GM19328 (cell line): ENCODE results near the gene ANXA2.
"Not testable (repeated sequence)": the region's sequence is repeated elsewhere in the genome, so short reads cannot be mapped to it uniquely, and the experiment has no call there.

ENCODE experiments used
- ATAC-seq: cut with Tn5 transposase; IDR thresholded peaks from one replicate; pipeline ENCODE4 v1.9.1; 2021; ENCODE audit warnings: mild to moderate bottlenecking, moderate library complexity; ENCODE audit not compliant: unreplicated experiment

The ANXA2 gene

GRCh38 chr15:60411774-60412425 is 14.1 kb upstream of the ANXA2 start:
- ATAC-seq: no peak

- ATAC-seq: not testable (repeated sequence)
Measured at GRCh38 chr15:60410350-60410749, 12.6 kb upstream of the ANXA2 start.

DNA sequence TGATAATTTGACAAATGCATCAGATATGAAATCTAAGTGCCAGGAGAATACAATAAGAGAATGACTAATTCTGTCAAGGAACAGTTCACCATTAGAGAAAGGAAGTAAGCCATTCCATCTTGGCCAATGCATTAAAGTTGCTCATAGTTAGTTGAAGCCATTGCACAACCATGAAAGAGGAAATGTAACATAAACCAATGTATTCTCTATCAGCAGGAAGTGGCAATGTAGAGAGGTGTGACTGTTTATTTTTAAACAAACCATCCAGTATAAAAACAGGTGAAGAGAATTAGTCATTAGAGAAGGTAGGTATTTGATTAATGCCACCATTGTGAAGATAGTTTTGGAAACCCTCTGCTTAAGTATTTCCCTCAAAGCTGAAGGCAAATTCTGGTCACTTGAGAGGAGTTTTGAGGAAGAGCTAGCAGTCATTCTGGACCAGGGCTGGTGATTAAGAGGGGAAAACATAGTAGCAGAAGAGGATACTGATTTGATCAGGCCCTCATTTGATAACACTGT is 10.7 kb upstream of the ANXA2 start:
- ATAC-seq: no peak

GRCh38 chr15:60407415-60407805 is 9.6 kb upstream of the ANXA2 start:
- no peak for ATAC-seq

DNA sequence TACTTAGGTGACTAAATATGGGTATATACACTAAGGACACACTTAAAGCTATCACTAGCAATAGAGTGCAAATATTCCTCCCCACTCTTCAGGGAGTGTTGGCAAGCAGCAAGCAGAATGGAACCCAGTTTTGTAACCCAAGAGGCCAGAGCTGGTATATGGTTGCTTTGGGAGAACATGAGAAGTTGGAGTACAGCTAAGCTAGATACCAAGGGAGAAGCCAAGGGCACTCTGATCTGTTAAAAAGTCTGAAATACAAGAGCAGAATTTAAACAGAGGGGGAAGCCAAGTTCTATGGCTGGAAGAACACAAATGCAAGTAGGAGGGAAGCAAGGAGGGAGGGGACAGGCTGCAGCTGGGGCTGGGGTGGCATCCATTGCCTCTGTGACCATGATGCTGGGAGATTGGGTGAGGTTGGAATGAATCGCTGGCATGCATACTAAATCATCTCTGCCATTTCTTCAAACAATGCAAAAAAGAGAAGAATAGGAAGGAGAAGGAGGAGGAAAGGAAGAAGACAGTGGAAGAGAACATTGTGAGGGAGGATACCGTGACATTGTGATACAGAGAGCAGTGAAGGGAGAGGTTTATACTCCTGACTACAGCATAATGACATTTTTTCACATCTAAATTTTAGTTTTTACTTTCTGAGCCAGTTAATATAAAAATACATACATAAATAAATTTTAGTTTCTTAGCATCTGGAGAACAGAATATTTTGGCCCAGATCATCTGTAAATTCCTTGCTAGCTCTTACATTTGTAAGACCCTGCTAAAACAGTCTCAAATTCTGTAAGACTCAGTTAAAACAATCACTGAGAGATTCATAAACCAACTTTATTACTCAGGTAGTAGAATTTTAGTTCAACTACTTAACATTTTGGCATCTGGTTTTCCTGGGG is 9.0 kb upstream of the ANXA2 start:
- ATAC-seq: no peak

DNA sequence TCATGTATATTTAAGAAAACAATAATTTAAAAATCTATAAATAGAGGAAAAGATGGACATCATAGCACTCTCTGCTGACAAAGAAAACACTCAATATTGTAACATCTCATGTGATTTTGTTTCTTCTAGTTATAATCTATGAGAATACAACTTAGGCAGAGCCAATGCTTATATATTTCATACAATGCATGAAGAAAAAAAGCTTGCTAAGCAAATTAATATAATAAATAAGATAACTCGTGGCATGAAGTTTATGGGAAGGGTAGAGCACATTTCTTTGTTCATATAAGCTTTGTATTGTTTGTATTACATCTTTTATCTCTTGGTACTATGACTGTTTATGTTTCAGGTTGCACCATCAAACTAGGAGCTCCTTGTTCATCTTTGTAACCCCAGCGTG is 7.6 kb upstream of the ANXA2 start:
- no peak for ATAC-seq

- ATAC-seq: not testable (repeated sequence)
Measured at GRCh38 chr15:60404351-60404750, 6.6 kb upstream of the ANXA2 start.

GRCh38 chr15:60400944-60401343 is 3.2 kb upstream of the ANXA2 start:
- no peak for ATAC-seq

DNA sequence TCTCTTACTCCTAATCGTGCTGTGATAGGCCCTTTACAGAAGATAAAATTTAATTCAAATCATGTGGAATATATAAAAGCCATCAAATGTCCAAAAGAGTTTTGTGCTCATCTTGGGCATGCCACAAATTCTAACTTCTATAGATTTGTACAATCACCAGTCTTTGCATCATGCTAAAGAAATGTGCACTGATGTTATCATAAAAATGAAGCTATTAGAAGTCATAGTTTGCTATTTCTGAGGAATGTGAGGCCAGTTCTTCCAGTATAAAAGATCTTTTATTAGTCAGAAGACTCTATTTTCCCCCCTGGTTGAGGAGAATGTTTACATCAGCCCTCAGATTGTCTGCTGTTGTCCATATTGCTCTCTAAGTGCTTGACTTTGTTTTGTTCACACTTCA is 2.1 kb upstream of the ANXA2 start:
- ATAC-seq: no peak

DNA sequence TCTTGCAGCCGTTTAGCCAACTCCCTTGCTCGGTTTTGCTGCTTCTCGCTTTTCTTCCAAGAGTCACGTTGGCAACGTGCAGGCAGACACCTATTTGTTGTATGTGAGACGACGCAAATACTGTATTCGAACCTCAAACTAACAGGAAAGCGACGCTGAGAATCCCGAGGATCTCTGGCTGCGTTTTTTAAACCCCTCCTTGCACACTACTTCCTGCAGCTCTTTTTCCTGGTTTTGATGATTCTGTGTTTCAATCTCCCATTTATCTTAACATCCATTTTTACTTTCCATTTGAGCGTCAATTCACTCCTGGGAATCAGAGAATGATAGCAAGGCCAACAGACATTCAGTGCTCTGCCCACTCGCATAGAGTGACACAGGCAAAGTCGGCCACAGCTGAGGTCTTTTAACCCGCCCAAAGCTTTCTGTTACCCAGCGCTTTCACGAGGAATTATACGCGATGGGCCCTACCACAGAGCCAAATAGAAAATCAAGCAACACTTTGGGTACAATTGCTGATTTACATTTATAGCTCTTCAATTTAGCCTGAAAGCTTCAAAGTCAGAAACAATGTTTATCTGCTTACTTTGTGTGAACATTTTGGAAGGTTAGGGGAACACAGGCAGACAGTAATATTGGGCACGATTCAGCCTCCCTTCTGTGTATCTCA is 1.6 kb upstream of the ANXA2 start:
- no peak for ATAC-seq

- peak; percentile 57 for ATAC-seq
Measured at GRCh38 chr15:60396958-60397771, 621 bp downstream of the ANXA2 start.

- ATAC-seq: no peak
Measured at GRCh38 chr15:60396560-60396957, 1.2 kb downstream of the ANXA2 start.

DNA sequence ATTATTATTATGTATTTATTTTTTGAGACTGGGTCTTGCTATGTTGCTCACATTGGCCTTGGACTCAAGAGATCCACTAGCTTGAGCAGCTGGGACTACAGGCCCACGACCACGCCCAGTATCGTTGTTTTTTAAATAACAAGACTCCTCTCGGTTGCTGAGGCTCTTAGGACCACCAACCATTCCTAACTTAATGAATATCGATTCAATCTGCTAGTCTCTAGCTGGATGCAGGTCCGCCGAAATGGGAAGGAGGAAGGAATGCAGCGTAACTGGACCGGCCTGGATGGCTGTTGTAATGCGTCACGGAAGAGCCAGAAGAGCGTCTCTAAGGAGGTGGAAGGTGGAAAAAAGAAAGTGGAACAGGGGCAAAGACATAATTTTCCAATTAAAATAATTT is 1.7 kb downstream of the ANXA2 start:
- ATAC-seq: no peak

DNA sequence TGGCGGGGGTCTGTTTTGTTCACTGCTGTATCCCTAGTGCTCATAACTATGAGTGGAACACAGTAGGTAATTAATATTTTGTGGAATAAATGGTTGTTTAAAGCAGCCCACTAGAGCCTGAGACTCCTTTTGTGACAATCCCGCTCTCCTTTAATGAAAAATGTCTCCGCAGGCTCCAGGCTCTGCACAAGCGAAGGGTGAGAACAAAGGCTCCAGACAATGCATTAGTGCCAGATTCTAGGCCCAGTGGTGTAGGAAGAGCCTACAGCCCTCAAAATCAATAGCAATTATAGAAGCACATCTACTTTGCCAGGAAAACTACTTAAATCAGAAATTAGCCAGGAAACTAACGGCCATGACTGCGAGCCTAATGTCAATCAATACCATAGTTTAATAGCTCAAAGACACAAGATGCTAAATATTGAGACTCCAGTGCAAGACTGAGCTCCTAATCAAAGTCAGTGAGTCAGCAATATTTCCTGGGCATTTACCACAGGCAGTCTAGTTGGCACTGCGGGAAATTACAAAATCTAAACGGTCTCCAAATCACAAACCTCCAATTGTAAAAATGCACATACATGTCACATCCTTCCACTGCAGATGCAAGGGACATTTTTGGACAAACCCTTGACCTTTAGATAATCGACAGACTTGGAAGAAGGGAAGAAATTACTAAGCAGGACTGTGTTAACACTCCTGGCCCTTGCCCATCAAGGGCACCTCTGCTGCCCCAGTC is 2.3 kb downstream of the ANXA2 start:
- no peak for ATAC-seq

DNA sequence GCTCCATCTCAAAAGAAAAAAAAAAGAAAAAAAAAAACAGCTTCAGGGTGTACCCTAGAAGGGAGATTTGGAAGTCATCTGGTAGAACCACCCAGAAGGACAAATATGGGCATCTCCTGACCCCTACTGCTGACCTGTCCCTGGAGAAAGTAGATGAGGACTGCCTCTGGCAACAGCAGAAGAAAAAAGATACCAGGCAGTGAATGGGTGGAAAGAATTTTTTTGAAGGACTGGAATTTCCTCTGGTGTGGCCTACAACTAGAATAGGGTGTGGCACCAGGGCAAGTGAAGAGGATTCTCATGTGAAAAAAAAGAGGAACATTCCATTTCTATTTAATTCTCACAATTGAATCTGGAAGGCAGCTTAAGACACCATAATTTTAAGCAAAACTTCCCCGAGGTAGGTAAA is 3.1 kb downstream of the ANXA2 start:
- ATAC-seq: no peak

GRCh38 chr15:60392986-60393790 is 4.6 kb downstream of the ANXA2 start:
- no peak for ATAC-seq

GRCh38 chr15:60392601-60392985 is 5.2 kb downstream of the ANXA2 start:
- ATAC-seq: no peak

DNA sequence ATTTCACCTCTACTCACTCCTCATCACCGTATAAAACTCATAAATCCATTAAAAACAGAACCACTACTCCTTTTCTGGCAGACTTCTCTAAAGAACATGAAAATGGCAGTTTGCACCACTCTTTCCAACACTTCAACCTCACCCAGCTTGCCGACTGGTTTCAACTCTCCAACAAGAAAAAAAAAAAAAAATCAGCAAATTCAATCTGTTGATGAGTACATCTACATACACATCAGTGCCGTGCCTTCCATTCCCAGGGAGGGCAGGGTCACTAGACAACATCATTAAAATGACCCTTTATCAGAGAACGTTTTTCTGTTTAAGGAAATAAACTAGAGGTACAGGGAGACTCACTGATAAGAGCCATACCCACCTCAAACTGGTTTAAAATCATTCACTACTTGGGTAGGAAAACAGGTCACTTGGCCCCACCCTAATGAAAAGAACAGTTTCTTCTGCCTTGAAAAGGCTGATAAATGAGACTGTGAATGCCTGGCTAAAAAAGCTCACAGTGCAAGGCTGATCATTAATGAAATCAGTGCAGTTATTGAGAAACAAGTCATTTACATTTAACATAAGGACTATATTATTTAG is 6.0 kb downstream of the ANXA2 start:
- ATAC-seq: no peak
